ENCODE measurements around the gene PCDHB4.
A peak's percentile ranks its signal among the peaks of the same experiment; 100 is the strongest.
"Not testable (repeated sequence)": the region's sequence is repeated elsewhere in the genome, so short reads cannot be mapped to it uniquely, and the experiment has no call there.

Gene PCDHB4

GRCh38 chr5:141121563-141121962 lies at the start of gene PCDHB4:
PCDHB4 (plus strand) TSS chr5:141121818; CDS start chr5:141121999, 181 bp downstream.
- no peak for DNase-seq

GRCh38 chr5:141077826-141078225 lies 43.8 kb upstream of the PCDHB4 start:
- DNase-seq, result no peak

GRCh38 chr5:141082228-141082627 lies 39.4 kb upstream of the PCDHB4 start:
- no peak for DNase-seq

- peak; percentile 45 for DNase-seq
Measured at GRCh38 chr5:141084487-141084989, 37.1 kb upstream of the PCDHB4 start.

- no peak for DNase-seq
Measured at GRCh38 chr5:141094481-141095262, 26.9 kb upstream of the PCDHB4 start, which contains the start of gene PCDHB2. PCDHB2 (plus strand) TSS chr5:141094615; CDS start chr5:141094791, 176 bp downstream.

GRCh38 chr5:141095263-141095641 lies 26.4 kb upstream of the PCDHB4 start:
- no peak for DNase-seq

GRCh38 chr5:141096181-141096580 lies 25.4 kb upstream of the PCDHB4 start:
- not testable (repeated sequence) for DNase-seq

- not testable (repeated sequence) for DNase-seq
Measured at GRCh38 chr5:141096586-141096985, 25.0 kb upstream of the PCDHB4 start.

- DNase-seq, result peak; percentile 2
Measured at GRCh38 chr5:141100243-141100805, 21.3 kb upstream of the PCDHB4 start, which contains the start of gene PCDHB3. PCDHB3 (plus strand) TSS chr5:141100473; CDS start chr5:141100650, 177 bp downstream.

GRCh38 chr5:141101059-141101458 lies 20.6 kb upstream of the PCDHB4 start:
- no peak for DNase-seq

- DNase-seq, result not testable (repeated sequence)
Measured at GRCh38 chr5:141102070-141102469, 19.5 kb upstream of the PCDHB4 start.

- not testable (repeated sequence) for DNase-seq
Measured at GRCh38 chr5:141102471-141102870, 19.1 kb upstream of the PCDHB4 start.

GRCh38 chr5:141105350-141105749 lies 16.3 kb upstream of the PCDHB4 start:
- no peak for DNase-seq

GRCh38 chr5:141119250-141119649 lies 2.4 kb upstream of the PCDHB4 start:
- DNase-seq, result no peak

- DNase-seq, result no peak
Measured at GRCh38 chr5:141121985-141122384, 367 bp downstream of the PCDHB4 start.

- not testable (repeated sequence) for DNase-seq
Measured at GRCh38 chr5:141123396-141124135, 1.9 kb downstream of the PCDHB4 start.

- DNase-seq, result no peak
Measured at GRCh38 chr5:141127305-141127704, 5.7 kb downstream of the PCDHB4 start.

- no peak for DNase-seq
Measured at GRCh38 chr5:141135030-141135717, 13.6 kb downstream of the PCDHB4 start, which contains the start of gene PCDHB5. PCDHB5 (plus strand) TSS chr5:141135206; CDS start chr5:141135435, 229 bp downstream.

GRCh38 chr5:141135718-141136266 lies 14.2 kb downstream of the PCDHB4 start:
- DNase-seq, result no peak

- not testable (repeated sequence) for DNase-seq
Measured at GRCh38 chr5:141137346-141137745, 15.7 kb downstream of the PCDHB4 start.

- DNase-seq, result no peak
Measured at GRCh38 chr5:141149812-141150211, 28.2 kb downstream of the PCDHB4 start, which contains the start of gene PCDHB6. PCDHB6 (plus strand) TSS chr5:141150057; CDS start chr5:141150258, 201 bp downstream.
